ENCODE results near the gene UVRAG. TPM values are rescaled to one million over a fixed set of nuclear protein-coding genes. Genes with fewer than 3 reads are reported as not detected.

UVRAG gene
- total and polyA plus RNA-seq, 9 donors, result 10.1 to 26.7 (median 19.2) TPM

- Histone ChIP-seq H3K9me3 (no peaks in the 10 kb centered on the region), H3K4me1 (ENCODE audit: insufficient read depth) (no peaks in the 10 kb centered on the region), H3K27me3 (no peaks in the 10 kb centered on the region), H3K27ac (no peak overlapping the region), H3K36me3 (no peaks in the 10 kb centered on the region), H3K4me3 (no peak overlapping the region)
- TF ChIP-seq POLR2A (IDR thresholded peaks at IDR 0.05), result no peak
- TF ChIP-seq CTCF (IDR thresholded peaks at IDR 0.05), result peak; percentile 58 to 74 (median 69)
- peak; percentile 52 to 82 (median 68) for DNase-seq
- intact Hi-C loops (cut with DNase I), result loop anchor here (1.0 to 10.0 kb wide), 7 partner anchors 64 to 519 kb away; no protein-coding TSS in a partner anchor
- WGBS, 3 donors, result 36 to 47% (median 42%) methylated on average over 10 of the region's 10 CpGs
These were observed 11.8 kb upstream of the UVRAG start for GRCh38 chr11:75802913-75803820.

- no peaks in the 10 kb centered on the region for H3K27me3 ChIP-seq
- no peaks in the 10 kb centered on the region for H3K9me3 ChIP-seq
- no peak overlapping the region for H3K4me3 ChIP-seq
- intact Hi-C loops (cut with DNase I), result loop anchor here in 3 of 4 donors (10.0 kb wide), 3 partner anchors 264 to 506 kb away; no protein-coding TSS in a partner anchor
- no peak overlapping the region for H3K27ac ChIP-seq
- DNase-seq, result no peak
- H3K36me3 ChIP-seq, result no peaks in the 10 kb centered on the region
- peaks cover 2% of the 10 kb centered on the region for H3K4me1 ChIP-seq (ENCODE audit: insufficient read depth)
- TF ChIP-seq POLR2A (IDR thresholded peaks at IDR 0.05) (no peak), EP300 (IDR thresholded peaks at IDR 0.05) (no peak), CTCF (IDR thresholded peaks at IDR 0.05) (no peak)
- WGBS, 3 donors, result 66 to 86% (median 70%) methylated on average over 2 of the region's 2 CpGs
These were observed 5.9 kb upstream of the UVRAG start for GRCh38 chr11:75809111-75809510.

GRCh38 chr11:75809991-75810390 lies 5.0 kb upstream of the UVRAG start:
- TF ChIP-seq EP300 (IDR thresholded peaks at IDR 0.05) (no peak), CTCF (IDR thresholded peaks at IDR 0.05) (no peak), POLR2A (IDR thresholded peaks at IDR 0.05) (no peak)
- WGBS, 3 donors, result 82 to 89% (median 87%) methylated on average over 2 of the region's 2 CpGs
- Histone ChIP-seq H3K36me3 (no peaks in the 10 kb centered on the region), H3K27me3 (no peaks in the 10 kb centered on the region), H3K4me1 (ENCODE audit: insufficient read depth) (peaks cover 4% of the 10 kb centered on the region), H3K9me3 (no peaks in the 10 kb centered on the region), H3K27ac (no peak overlapping the region), H3K4me3 (no peak overlapping the region)
- intact Hi-C loops (cut with DNase I), result loop anchor here in 3 of 4 donors (10.0 kb wide), 3 partner anchors 265 to 505 kb away; no protein-coding TSS in a partner anchor
- no peak for DNase-seq

- TF ChIP-seq EP300 (IDR thresholded peaks at IDR 0.05) (no peak), POLR2A (IDR thresholded peaks at IDR 0.05) (no peak), CTCF (IDR thresholded peaks at IDR 0.05) (no peak)
- H3K36me3 ChIP-seq, result no peaks in the 10 kb centered on the region
- 81 to 84% (median 83%) methylated on average over 8 of the region's 8 CpGs for WGBS, 3 donors
- H3K4me1 ChIP-seq (ENCODE audit: insufficient read depth), result peaks cover 4% of the 10 kb centered on the region
- H3K27me3 ChIP-seq, result no peaks in the 10 kb centered on the region
- no peak overlapping the region for H3K27ac ChIP-seq
- no peak for DNase-seq
- no peaks in the 10 kb centered on the region for H3K9me3 ChIP-seq
- H3K4me3 ChIP-seq, result no peak overlapping the region
- intact Hi-C loops (cut with DNase I), result loop anchor here in 1 of 4 donors (10.0 kb wide), 1 partner anchor 266 kb away; no protein-coding TSS in a partner anchor
These were observed 4.2 kb upstream of the UVRAG start for GRCh38 chr11:75810637-75811390.

Data from ovary (tissue), 9 donors.